ENCODE results near the gene KIAA1614.
"Not testable (repeated sequence)": the region's sequence is repeated elsewhere in the genome, so short reads cannot be mapped to it uniquely, and the experiment has no call there.

The KIAA1614 gene

GRCh38 chr1:180966312-180966711 is 53.6 kb downstream of the KIAA1614 start:
- DNase-seq = no peak

DNA sequence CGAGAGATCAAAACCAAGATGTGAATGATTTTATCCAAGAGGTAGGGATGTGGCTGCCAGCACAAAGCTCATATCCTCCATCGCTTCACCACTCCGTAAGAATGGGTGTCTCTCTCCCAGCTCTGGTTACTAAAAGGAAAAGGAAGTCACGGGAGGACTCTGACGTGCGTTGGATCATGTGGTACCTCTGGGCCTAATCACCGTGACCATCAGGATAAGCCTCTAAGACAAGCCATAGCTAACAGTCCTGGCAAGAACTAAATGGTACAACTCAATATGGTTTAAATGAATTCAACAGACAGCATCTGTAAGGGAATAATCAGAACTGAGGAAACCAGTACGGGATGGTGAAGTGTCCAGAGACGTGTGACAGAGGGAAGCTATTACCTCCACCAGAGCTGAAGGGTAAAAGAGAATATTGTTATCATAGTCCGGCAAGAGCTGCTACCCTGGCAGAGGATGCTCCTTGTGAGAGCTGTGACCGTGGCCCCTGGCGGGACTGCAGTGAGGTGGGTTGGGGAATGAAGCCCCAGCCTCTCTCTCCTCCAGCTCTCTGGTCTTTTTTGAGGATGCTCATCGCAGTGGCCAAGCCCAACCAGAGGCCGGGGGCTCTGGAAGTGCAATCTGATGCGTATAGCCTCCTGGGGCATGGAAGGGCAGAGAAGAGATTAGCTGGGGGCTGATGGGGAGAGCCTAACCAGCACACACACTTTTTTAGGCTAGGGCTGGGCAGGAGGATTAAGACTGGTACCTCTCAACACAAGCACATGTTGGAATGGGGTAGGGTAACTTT is 54.2 kb downstream of the KIAA1614 start:
- DNase-seq = no peak

- DNase-seq = no peak
These were observed 54.9 kb downstream of the KIAA1614 start for GRCh38 chr1:180967558-180967957.

DNA sequence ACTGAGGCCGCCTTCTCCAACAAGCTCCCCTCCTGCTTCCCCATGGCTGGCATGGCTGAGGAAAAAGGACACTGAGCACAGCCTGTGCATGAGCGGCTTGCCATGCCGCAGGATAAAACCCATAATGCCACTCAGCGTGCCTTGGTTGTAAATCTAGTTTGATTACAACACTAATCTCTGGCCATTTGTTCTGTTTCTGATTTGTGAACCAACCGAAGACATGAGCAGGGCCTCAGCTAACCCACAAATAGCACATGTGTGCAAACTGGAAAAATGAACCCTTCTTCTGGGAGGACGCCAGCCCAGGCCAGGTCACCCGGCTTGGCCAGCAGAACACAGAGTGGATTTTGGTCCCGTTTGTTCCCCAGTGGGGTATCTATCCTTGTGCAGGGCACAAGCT is 56.1 kb downstream of the KIAA1614 start:
- not testable (repeated sequence) for DNase-seq

DNA sequence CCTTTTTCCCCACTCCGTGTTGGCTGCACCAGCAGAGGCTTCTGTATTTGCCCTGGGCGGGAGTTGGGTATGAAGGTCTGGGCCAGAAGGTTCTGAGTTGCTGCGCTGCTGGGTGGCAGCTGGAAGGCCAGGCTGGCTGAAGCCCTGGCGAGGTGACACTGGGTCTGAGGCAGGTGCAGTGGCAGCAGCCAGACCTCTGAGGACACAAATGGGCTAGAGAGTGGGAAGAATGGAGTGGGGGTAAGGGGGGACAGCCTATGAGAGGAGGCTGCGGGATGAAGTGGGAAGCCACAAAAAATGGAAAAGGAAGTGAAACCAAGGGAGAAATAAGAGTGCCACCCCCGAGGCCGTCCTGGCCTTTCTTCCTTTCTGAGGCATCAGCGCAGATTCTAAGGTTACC is 56.7 kb downstream of the KIAA1614 start:
- DNase-seq = no peak

DNA sequence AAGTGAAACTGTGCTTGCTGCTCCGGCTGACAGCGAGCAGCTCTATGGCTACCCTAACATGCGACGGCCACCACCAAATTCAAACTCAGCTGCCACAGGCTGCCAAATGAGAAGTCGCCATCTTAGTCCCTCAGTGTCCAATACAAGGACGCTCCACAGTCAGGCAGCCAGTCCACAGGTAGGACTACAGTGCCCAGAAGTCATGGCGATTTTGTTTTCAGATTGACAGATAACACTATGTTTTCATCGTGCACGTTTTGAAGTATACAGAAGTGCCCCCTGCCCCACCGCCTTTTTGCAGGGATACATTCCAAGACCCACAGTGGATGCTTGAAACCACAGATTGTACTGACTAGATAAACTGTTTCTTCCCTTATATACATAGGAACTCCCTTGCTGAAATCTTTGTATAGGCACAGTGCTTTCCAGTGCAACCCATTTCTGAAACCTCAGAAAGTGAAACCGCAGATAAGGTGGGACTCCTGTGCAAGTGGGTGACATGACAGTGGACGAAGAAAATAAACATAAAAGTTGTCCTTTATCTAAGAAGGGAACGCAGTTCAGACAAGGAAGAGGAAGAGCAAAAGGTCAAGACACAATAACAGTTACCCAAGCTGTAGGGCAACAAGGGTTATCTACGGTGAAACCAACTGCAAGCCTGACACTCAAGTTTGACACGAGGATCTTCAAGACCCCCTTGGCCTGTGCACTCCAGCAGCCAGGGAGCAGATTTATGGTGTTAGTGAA is 57.8 kb downstream of the KIAA1614 start:
- DNase-seq = no peak

GRCh38 chr1:180971273-180971997 is 58.7 kb downstream of the KIAA1614 start:
- no peak for DNase-seq

- DNase-seq = no peak
These were observed 60.7 kb downstream of the KIAA1614 start for GRCh38 chr1:180973369-180973768.

DNA sequence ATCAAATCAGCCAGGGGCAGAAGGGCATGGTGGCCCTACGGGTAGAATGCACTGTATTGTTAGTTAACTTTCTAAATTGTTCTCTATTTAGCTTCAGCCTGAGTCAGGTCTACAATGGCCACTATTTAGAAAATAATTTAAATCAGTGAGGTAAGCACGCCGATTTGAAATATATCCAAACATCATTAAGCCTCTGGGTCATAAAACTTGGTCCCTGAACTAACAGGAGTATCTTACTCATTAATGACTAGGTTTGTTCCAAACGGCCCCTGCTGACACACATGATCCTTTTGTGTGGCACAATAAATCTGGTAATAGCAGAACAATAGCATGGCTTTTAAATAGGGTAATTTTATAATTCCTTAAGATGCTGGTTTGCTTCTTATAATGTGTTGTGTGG is 61.5 kb downstream of the KIAA1614 start:
- no peak for DNase-seq

GRCh38 chr1:180975551-180975950 is 62.9 kb downstream of the KIAA1614 start:
- no peak for DNase-seq

DNA sequence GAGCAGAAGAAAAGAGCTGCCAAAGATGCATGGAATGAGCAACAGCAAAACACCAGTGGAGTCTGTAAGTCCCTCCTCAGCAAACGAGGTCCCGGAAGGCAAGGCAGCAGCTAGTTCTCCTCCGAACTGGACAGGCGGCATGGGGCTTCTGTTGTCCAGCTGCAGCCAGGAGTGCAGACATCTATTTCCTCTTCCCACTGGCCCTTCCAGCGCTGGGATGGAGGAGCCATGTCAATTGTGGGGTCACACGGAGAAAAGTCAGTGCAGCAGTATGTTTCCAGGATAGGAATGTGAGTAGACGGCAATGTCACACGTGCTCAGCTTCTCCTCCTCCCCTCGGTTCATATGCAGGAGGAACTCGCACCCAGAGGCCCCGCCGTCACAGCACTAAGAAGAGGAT is 63.5 kb downstream of the KIAA1614 start:
- DNase-seq = no peak

- DNase-seq = no peak
These were observed 64.1 kb downstream of the KIAA1614 start for GRCh38 chr1:180976732-180977357.

DNA sequence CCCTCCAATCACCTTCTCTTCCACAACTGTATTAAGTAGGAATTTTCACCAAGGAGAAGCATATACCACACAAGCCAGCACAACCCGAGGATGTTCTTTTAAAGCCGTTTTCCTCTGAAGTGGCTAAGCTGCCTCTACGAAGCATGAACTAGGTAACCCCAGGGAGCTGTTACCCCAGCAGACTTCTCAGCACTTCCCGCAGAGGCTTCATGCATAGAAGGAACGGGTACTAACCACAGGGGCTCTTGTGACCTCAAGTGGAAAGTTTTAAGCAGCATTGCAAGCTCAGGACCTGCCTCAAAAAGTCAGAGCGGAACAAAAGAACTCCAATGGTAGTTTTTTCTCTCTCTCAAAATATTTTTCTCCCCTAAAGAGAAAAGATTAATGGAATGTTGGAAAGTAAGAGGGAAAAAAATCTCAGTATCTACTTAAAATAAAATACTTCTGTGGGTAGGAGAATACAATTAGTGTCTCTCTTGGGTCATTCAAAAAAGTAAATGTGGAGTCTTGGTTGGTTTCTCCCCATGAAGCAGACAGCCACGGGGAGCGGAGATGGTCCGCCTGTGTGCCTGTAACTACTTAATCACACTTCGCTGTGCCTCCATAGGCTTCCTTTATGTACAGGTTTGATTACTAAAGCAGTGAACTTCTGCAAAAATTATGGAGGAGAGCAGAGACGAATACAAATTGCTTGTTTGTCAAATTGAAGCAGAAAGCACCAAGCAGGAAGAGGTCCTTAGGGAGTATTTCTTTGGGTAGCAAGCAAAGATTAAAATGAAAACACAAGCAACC is 69.1 kb downstream of the KIAA1614 start:
- no peak for DNase-seq

- DNase-seq = no peak
These were observed 69.7 kb downstream of the KIAA1614 start for GRCh38 chr1:180982422-180982821.

GRCh38 chr1:180988253-180988752 is 75.6 kb downstream of the KIAA1614 start:
- DNase-seq = no peak

DNA sequence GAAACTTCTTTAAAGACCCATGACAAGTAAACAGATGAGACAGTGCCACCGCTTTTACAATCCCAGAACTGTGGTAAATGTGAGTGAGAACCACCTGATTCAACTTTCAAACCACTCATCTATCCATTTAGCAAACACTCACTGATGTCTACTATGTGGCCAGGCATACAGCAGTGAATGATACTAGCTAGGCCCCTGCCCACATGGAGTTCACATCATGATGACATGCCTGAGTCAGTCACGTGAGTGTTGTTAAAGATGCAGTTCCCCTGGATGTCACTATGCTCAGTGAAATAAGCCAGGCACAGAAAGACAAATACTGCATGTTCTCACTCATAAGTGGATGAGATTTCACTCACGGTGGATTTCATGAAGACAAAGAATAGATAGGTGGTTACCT is 81.6 kb downstream of the KIAA1614 start:
- DNase-seq = no peak

DNA sequence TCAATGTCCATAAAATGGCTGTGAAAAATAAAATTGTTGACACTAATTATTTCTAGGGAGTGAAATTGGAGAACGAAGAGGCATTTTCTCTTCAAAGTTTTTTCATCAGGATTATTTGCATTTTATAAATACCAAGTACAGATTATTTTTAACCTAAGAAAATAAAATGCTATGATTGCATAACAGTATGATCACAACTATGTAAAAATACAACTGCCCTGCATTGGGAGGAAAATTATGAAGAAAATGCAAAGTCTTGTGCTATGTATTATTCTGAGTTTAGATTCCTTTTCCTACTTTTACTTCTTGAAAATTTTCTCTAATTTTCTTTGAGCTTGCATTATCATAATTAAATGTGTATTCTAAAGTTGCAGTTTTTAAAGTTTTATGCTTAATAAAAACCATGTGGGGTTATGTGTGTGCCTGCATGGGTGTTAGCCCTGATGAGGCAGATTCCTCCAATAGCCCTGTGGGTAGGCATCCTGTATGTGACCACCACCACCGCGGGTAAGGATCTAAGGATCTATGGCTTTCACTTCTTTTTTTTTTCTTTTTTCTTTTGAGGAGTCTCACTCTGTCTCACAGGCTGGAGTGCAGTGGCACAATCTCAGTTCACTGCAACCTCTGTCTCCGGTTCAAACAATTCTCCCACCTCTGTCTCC is 85.3 kb downstream of the KIAA1614 start:
- no peak for DNase-seq

All from hematopoietic multipotent progenitor cell treated with erythropoietin and hydrocortisone succinate and interleukin-3 and kit ligand, for 8 days (in vitro differentiated cells).